Central memory CD8-positive, alpha-beta T cell (primary cell): ENCODE results near the gene HDGFL2.

Source experiments
- ATAC-seq: fragments of 150-1000 bp; cut with Tn5 transposase; replicated peaks from 2 replicates; pipeline ENCODE4 v1.10.0; 2022; ENCODE audit warnings: mild to moderate bottlenecking, moderate FRiP score, moderate number of reproducible peaks; ENCODE audit not compliant: poor library complexity, severe bottlenecking; ENCODE audit errors: extremely low read depth
- DNase-seq, 2 donors: peaks; one replicate each; pipeline ENCODE4 v3.0.0; 2021; ENCODE audit warnings: low spot score in 2 of 2
- H3K27ac Mint-ChIP-seq: one replicate; pipeline ENCODE4 v1.8.0; 2022; ENCODE audit warnings: low read depth, mild to moderate bottlenecking, moderate library complexity, mixed read lengths
- H3K27me3 Mint-ChIP-seq: one replicate; pipeline ENCODE4 v1.8.0; 2022; ENCODE audit warnings: mixed read lengths
- H3K36me3 Mint-ChIP-seq: one replicate; pipeline ENCODE4 v1.8.0; 2022; ENCODE audit warnings: mild to moderate bottlenecking, moderate library complexity, mixed read lengths; ENCODE audit not compliant: insufficient read depth
- H3K4me1 Mint-ChIP-seq: one replicate; pipeline ENCODE4 v1.8.0; 2022; ENCODE audit warnings: mixed read lengths
- H3K4me3 Mint-ChIP-seq: one replicate; pipeline ENCODE4 v1.8.0; 2022; ENCODE audit warnings: mild to moderate bottlenecking, moderate library complexity, mixed read lengths
- H3K9me3 Mint-ChIP-seq: one replicate; pipeline ENCODE4 v1.8.0; 2022; ENCODE audit warnings: mixed read lengths

Gene HDGFL2

GRCh38 chr19:4448147-4448985 is 23.7 kb upstream of the HDGFL2 start:
- H3K27ac Mint-ChIP-seq = no peak overlapping the region

GRCh38 chr19:4449022-4449638 is 23.0 kb upstream of the HDGFL2 start:
- DNase-seq (no peak), ATAC-seq (no peak)
- no peak overlapping the region for H3K4me3 Mint-ChIP-seq
- H3K27ac Mint-ChIP-seq = no peak overlapping the region
- H3K27me3 Mint-ChIP-seq = no peaks in the 10 kb centered on the region
- H3K36me3 Mint-ChIP-seq = peaks cover 23% of the 10 kb centered on the region
- H3K9me3 Mint-ChIP-seq = no peaks in the 10 kb centered on the region
- H3K4me1 Mint-ChIP-seq = no peaks in the 10 kb centered on the region

More at GRCh38 chr19:4448147-4448985, 23.7 kb upstream of the HDGFL2 start:
- ATAC-seq (no peak), DNase-seq (no peak)
- Mint-ChIP-seq H3K4me3 (no peak overlapping the region), H3K9me3 (no peaks in the 10 kb centered on the region), H3K27me3 (no peaks in the 10 kb centered on the region), H3K4me1 (no peaks in the 10 kb centered on the region), H3K36me3 (peaks cover 23% of the 10 kb centered on the region)

DNA sequence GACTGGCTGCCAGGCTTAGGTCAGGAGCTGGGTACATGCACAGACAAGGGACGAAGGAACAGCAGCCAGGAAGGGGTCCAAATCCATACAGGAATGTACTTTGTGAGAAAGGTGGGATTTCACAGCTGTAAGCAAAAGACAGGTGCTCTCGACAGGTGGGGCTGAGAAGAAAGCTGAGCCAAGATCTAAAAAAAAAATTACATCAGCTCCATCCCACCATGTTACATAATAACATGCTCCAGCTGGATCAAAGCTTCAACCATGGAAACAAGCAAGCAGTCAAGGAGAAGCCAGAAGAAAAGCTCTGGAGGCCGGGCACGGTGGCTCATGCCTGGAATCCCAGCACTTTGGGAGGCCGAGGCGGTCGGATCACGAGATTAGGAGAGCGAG is 22.5 kb upstream of the HDGFL2 start:
- Mint-ChIP-seq H3K4me1 (no peaks in the 10 kb centered on the region), H3K36me3 (peaks cover 27% of the 10 kb centered on the region), H3K27ac (no peak overlapping the region), H3K9me3 (no peaks in the 10 kb centered on the region), H3K4me3 (no peak overlapping the region), H3K27me3 (no peaks in the 10 kb centered on the region)
- ATAC-seq (no peak), DNase-seq (no peak)

GRCh38 chr19:4452230-4452990 is 19.7 kb upstream of the HDGFL2 start:
- peaks cover 24% of the 10 kb centered on the region for H3K36me3 Mint-ChIP-seq
- no peak overlapping the region for H3K27ac Mint-ChIP-seq
- peaks cover 11% of the 10 kb centered on the region for H3K4me1 Mint-ChIP-seq
- H3K9me3 Mint-ChIP-seq = no peaks in the 10 kb centered on the region
- no peak overlapping the region for H3K4me3 Mint-ChIP-seq
- no peak for ATAC-seq
- H3K27me3 Mint-ChIP-seq = no peaks in the 10 kb centered on the region
- DNase-seq = no peak

DNA sequence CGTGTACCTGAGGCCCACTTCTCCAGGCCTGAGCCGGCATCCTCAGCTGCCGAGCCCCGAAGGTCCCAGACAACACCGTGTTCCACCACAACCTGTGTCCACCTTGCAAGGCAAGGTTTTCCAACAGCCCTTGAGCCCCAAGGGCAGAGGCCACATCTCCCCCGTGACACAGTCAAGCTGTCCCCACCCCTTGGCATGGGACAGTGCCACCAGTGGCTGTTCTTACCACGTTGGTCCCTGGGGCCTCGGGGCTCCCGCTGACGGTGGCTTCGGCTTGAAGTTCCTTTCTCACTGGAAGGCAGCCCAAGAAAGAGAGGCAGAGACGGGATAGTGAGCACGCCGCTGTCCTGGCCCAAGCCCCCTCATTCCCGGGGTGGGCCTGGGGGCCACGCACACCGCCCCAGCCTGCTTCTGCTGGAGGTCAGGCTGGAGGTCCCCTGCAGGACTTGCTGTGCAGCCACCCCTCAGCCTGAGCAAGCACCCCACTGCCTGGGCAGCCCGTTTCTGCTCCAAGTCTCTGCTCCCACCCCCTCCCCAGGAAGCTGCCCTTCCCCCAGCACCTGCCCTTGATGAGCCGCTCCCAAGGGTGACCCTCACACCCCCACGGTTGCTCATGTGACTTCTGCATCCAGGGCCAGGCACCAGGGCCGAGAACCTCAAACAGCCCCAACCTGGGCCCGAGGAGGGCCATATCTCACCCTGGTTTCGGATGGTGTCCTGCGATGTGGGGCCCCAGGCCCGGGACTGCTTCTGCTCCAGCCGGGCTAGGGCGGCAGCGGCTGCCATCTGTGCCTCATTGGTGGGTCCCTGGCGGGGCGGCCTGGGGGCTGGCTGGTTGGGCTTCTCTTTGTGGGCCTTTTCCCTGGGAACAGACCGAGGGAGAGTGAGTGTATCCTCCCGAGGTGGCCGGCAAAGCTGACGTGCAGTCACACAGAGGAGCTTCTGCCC is 18.6 kb upstream of the HDGFL2 start:
- Mint-ChIP-seq H3K27ac (no peak overlapping the region), H3K4me1 (peaks cover 17% of the 10 kb centered on the region), H3K4me3 (no peak overlapping the region), H3K27me3 (no peaks in the 10 kb centered on the region), H3K36me3 (peaks cover 29% of the 10 kb centered on the region), H3K9me3 (no peaks in the 10 kb centered on the region)
- DNase-seq = no peak
- no peak for ATAC-seq

DNA sequence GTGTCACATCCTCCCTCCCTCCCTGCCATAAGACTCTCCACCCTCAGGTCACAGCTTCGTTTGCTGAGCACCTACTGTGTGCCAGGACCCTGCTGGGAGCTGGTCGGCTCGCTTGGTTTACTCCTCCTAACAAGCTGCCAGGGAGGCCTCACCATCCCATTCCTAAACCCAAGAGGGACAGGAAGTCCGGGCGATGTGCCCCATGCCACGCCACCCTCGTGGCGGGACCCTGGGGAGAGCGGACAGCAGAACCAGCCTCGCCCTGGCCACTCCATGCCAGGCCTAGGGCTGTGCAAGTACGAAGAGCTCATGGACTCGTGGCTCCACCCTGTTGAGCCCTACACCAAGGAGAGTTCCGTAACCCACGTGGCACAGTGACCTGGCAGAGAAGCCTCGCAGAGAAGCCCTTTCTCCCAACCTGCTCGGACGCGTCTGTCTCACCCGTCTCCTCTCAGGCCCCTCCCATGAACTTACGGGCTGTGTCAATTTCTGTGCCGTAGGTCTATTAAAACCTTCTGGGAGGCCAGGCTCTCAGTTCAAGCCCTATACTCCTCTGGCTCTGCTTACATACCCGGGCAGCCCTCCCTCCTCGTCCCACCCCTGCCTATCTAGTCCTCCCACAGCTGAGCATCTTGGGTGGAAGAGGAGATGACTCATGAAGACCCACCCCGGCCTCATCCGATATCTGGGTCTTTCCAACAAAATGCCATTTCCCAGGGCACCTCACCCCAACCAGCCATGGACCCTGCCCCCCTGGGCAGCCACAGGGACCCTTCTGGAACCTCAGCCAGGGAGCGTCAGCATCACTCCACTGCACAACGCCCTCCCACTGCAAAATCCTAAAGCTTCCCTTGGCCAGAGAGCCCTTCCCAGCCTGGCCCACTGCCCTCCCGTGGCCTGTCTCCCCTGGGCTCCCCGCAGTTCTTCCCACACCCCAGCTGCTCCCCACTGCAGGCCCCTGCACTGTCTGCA is 17.1 kb upstream of the HDGFL2 start:
- H3K36me3 Mint-ChIP-seq = peaks cover 23% of the 10 kb centered on the region

GRCh38 chr19:4455719-4456475 is 16.2 kb upstream of the HDGFL2 start:
- Mint-ChIP-seq H3K9me3 (no peaks in the 10 kb centered on the region), H3K4me3 (peak overlapping the region; percentile 87), H3K27me3 (no peaks in the 10 kb centered on the region), H3K27ac (peak overlapping the region; percentile 96), H3K4me1 (peaks cover 17% of the 10 kb centered on the region), H3K36me3 (peaks cover 17% of the 10 kb centered on the region)
- no peak for DNase-seq
- ATAC-seq = no peak

More for the DNA sequence above, 17.1 kb upstream of the HDGFL2 start:
- DNase-seq = no peak
- Mint-ChIP-seq H3K27me3 (no peaks in the 10 kb centered on the region), H3K9me3 (no peaks in the 10 kb centered on the region), H3K4me3 (no peak overlapping the region), H3K27ac (peak overlapping the region; percentile 14), H3K4me1 (peaks cover 17% of the 10 kb centered on the region)
- no peak for ATAC-seq

GRCh38 chr19:4456476-4456842 is 15.6 kb upstream of the HDGFL2 start:
- ATAC-seq (no peak), DNase-seq (no peak)
- no peaks in the 10 kb centered on the region for H3K27me3 Mint-ChIP-seq
- H3K4me3 Mint-ChIP-seq = peak overlapping the region; percentile 87
- H3K9me3 Mint-ChIP-seq = no peaks in the 10 kb centered on the region
- peaks cover 15% of the 10 kb centered on the region for H3K36me3 Mint-ChIP-seq
- peaks cover 17% of the 10 kb centered on the region for H3K4me1 Mint-ChIP-seq
- H3K27ac Mint-ChIP-seq = peak overlapping the region; percentile 96

GRCh38 chr19:4456843-4457653 is 15.0 kb upstream of the HDGFL2 start:
- no peaks in the 10 kb centered on the region for H3K27me3 Mint-ChIP-seq
- no peak for DNase-seq
- H3K27ac Mint-ChIP-seq = peak overlapping the region; percentile 96
- peaks cover 17% of the 10 kb centered on the region for H3K4me1 Mint-ChIP-seq
- ATAC-seq = peak; percentile 33
- no peaks in the 10 kb centered on the region for H3K9me3 Mint-ChIP-seq
- peaks cover 13% of the 10 kb centered on the region for H3K36me3 Mint-ChIP-seq
- peak overlapping the region; percentile 87 for H3K4me3 Mint-ChIP-seq

GRCh38 chr19:4457654-4458395 is 14.3 kb upstream of the HDGFL2 start, which contains the start of gene UBXN6:
Gene UBXN6, minus strand, starts transcription at chr19:4457794. Its CDS starts 97 bp downstream, at chr19:4457697.
- H3K27me3 Mint-ChIP-seq = no peaks in the 10 kb centered on the region
- H3K9me3 Mint-ChIP-seq = no peaks in the 10 kb centered on the region
- peak within 1 kb of the TSS; percentile 87 for H3K4me3 Mint-ChIP-seq
- H3K27ac Mint-ChIP-seq = peak within 1 kb of the TSS; percentile 96
- H3K4me1 Mint-ChIP-seq = peaks cover 17% of the 10 kb centered on the region
- peaks cover 11% of the 10 kb centered on the region for H3K36me3 Mint-ChIP-seq
- DNase-seq (peak; percentile 93 to 96), ATAC-seq (peak; percentile 98)
